Activated CD8-positive, alpha-beta T cell treated with anti-CD3 and anti-CD28 coated beads, Interleukin-2, amount 10 ng/mL, durations not matched to agents 7 days and 5 days (primary cell): Measurements from ENCODE around the gene CENPH. TPM values are rescaled to one million over a fixed set of nuclear protein-coding genes. Genes with fewer than 3 reads are reported as not detected.
"Not testable (repeated sequence)": the region's sequence is repeated elsewhere in the genome, so short reads cannot be mapped to it uniquely, and the experiment has no call there.

ENCODE experiments used
- ATAC-seq: fragments of 150-1000 bp; cut with Tn5 transposase; one replicate; pipeline ENCODE4 v1.10.0; 2021; ENCODE audit warnings: moderate library complexity
- CTCF ChIA-PET: fragments of 350-600 bp; sonication (Branson Sonifier 250); formaldehyde crosslinking; loops from one replicate; lab custom pipeline; 2021; ENCODE audit warnings: antibody characterized with exemption; lab: Charles Lee
- POLR2A ChIA-PET: fragments of 350-600 bp; sonication (Branson Sonifier 250); formaldehyde crosslinking; loops from one replicate; lab custom pipeline; 2021; ENCODE audit warnings: antibody characterized with exemption; lab: Charles Lee
- DNase-seq: peaks from one replicate; pipeline ENCODE4 v3.0.0-alpha.2; 2020
- H3K27ac Mint-ChIP-seq: one replicate; pipeline ENCODE4 v1.8.0; 2021; ENCODE audit warnings: mild to moderate bottlenecking, mixed read lengths
- H3K27me3 Mint-ChIP-seq: one replicate; pipeline ENCODE4 v1.8.0; 2021; ENCODE audit warnings: low read depth, mixed read lengths
- H3K36me3 Mint-ChIP-seq: one replicate; pipeline ENCODE4 v1.8.0; 2021; ENCODE audit warnings: low read depth, mixed read lengths
- H3K4me1 Mint-ChIP-seq: one replicate; pipeline ENCODE4 v1.8.0; 2021; ENCODE audit warnings: low read depth, mixed read lengths
- H3K4me3 Mint-ChIP-seq: one replicate; pipeline ENCODE4 v1.8.0; 2021; ENCODE audit warnings: mild to moderate bottlenecking, mixed read lengths
- H3K9me3 Mint-ChIP-seq: one replicate; pipeline ENCODE4 v1.8.0; 2022; ENCODE audit warnings: mixed read lengths; ENCODE audit not compliant: insufficient read depth
- total RNA-seq, 2 experiments: library from RNA; stranded (reverse); gene quantifications; one replicate each; pipeline ENCODE4 v1.2.3, GENCODE V29; 2021

The CENPH gene
- total RNA-seq, 2 experiments from 2014 or later = 48.5 to 50.1 TPM

- ChIA-PET POLR2A (interaction anchor here (0.7 to 3.1 kb wide), 11 partner anchors 8 to 166 kb away, joined by 3 to 24 read pairs (median 4); partner anchors contain the start of genes CCDC125, CENPH and SLC30A5), CTCF (interaction anchor here (0.7 to 5.5 kb wide), 4 partner anchors 23 to 124 kb away, joined by 3 to 36 read pairs (median 10); partner anchors contain the start of genes CENPH and SLC30A5)
- peaks cover 45% of the 10 kb centered on the region for H3K4me1 Mint-ChIP-seq
- peak within 1 kb of the TSS; percentile 89 for H3K4me3 Mint-ChIP-seq
- DNase-seq (peak; percentile 99), ATAC-seq (peak; percentile 99)
- no peaks in the 10 kb centered on the region for H3K9me3 Mint-ChIP-seq
- H3K36me3 Mint-ChIP-seq = peaks cover 45% of the 10 kb centered on the region
- H3K27me3 Mint-ChIP-seq = no peaks in the 10 kb centered on the region
- H3K27ac Mint-ChIP-seq = peak within 1 kb of the TSS; percentile 93
Observed at GRCh38 chr5:69166686-69167492, 22.5 kb upstream of the CENPH start, which contains the start of gene CCNB1. Gene CCNB1, plus strand, starts transcription at chr5:69167150. Its CDS starts 113 bp downstream, at chr5:69167263.

- peaks cover 50% of the 10 kb centered on the region for H3K36me3 Mint-ChIP-seq
- ATAC-seq (no peak), DNase-seq (peak; percentile 31)
- ChIA-PET POLR2A (interaction anchor here (0.7 to 3.1 kb wide), 7 partner anchors 10 to 125 kb away, joined by 3 to 24 read pairs (median 4); partner anchors contain the start of genes CDK7, CENPH and SLC30A5), CTCF (interaction anchor here (0.7 to 5.5 kb wide), 6 partner anchors 16 to 167 kb away, joined by 3 to 36 read pairs (median 6); partner anchors contain the start of genes CENPH and SLC30A5)
- peaks cover 45% of the 10 kb centered on the region for H3K4me1 Mint-ChIP-seq
- peak overlapping the region; percentile 93 for H3K27ac Mint-ChIP-seq
- no peaks in the 10 kb centered on the region for H3K27me3 Mint-ChIP-seq
- H3K9me3 Mint-ChIP-seq = no peaks in the 10 kb centered on the region
- H3K4me3 Mint-ChIP-seq = peak overlapping the region; percentile 89
Observed at GRCh38 chr5:69167493-69167855, 21.9 kb upstream of the CENPH start.

- Mint-ChIP-seq H3K4me1 (peaks cover 47% of the 10 kb centered on the region), H3K4me3 (peak overlapping the region; percentile 89), H3K27me3 (no peaks in the 10 kb centered on the region), H3K9me3 (no peaks in the 10 kb centered on the region), H3K27ac (peak overlapping the region; percentile 93), H3K36me3 (peaks cover 53% of the 10 kb centered on the region)
- ChIA-PET POLR2A (interaction anchor here (1.0 to 3.1 kb wide), 5 partner anchors 9 to 74 kb away, joined by 3 to 24 read pairs (median 7); partner anchors contain the start of genes CDK7, CENPH and SLC30A5), CTCF (interaction anchor here (0.7 to 5.5 kb wide), 6 partner anchors 16 to 167 kb away, joined by 3 to 36 read pairs (median 6); partner anchors contain the start of genes CENPH and SLC30A5)
- DNase-seq (no peak), ATAC-seq (no peak)
Observed at GRCh38 chr5:69167929-69168328, 21.5 kb upstream of the CENPH start.

DNA sequence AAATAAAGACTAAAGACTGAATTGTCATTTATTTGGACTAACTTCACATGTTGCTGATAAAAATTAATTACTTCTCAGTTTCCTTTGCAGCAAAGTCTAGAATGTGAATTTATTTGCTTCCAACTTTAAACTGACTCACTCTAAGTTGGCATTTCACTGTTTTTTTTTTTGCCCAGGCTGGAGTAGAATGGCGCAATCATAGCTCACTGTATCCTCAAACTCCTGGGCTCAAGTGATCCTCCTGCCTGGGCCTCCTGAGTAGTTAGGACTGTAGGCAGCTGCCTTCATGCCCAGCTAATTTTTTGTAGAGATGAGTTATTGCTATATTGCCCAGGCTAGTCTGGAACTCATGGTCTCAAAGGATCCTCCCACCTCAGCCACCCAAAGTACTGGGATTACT, 18.9 kb upstream of the CENPH start:
- peak overlapping the region; percentile 66 for H3K27ac Mint-ChIP-seq
- no peaks in the 10 kb centered on the region for H3K9me3 Mint-ChIP-seq
- H3K4me3 Mint-ChIP-seq = no peak overlapping the region
- peaks cover 75% of the 10 kb centered on the region for H3K36me3 Mint-ChIP-seq
- H3K27me3 Mint-ChIP-seq = no peaks in the 10 kb centered on the region
- ATAC-seq (no peak), DNase-seq (no peak)
- CTCF ChIA-PET = interaction anchor here (5.5 kb wide), 1 partner anchor 77 kb away, joined by 36 read pairs; the partner anchor contains the start of gene SLC30A5
- POLR2A ChIA-PET = interaction anchor here (2.0 kb wide), 1 partner anchor 19 kb away, joined by 6 read pairs; the partner anchor contains the start of gene CENPH
- H3K4me1 Mint-ChIP-seq = peaks cover 54% of the 10 kb centered on the region

DNA sequence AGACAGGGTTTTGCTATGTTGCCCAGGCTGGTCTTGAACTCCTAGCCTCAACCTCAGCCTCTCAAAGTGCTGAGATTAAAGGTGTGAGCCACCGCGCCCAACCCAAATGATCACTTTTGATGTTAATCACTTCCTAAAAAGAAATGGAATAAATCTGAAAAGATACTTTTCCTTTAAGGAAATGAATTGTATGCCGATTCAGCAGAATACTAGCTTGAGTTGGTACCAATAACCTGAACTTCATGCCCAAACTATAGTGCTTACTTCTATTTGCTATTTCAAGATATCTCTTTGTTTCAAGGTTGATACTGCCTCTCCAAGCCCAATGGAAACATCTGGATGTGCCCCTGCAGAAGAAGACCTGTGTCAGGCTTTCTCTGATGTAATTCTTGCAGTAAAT, 18.4 kb upstream of the CENPH start:
- ChIA-PET CTCF (interaction anchor here (5.5 kb wide), 1 partner anchor 77 kb away, joined by 36 read pairs; the partner anchor contains the start of gene SLC30A5), POLR2A (interaction anchor here (2.0 kb wide), 1 partner anchor 19 kb away, joined by 6 read pairs; the partner anchor contains the start of gene CENPH)
- no peak for DNase-seq
- Mint-ChIP-seq H3K4me1 (peaks cover 51% of the 10 kb centered on the region), H3K27ac (no peak overlapping the region), H3K4me3 (no peak overlapping the region), H3K36me3 (peaks cover 79% of the 10 kb centered on the region), H3K9me3 (no peaks in the 10 kb centered on the region), H3K27me3 (no peaks in the 10 kb centered on the region)
- no peak for ATAC-seq

DNA sequence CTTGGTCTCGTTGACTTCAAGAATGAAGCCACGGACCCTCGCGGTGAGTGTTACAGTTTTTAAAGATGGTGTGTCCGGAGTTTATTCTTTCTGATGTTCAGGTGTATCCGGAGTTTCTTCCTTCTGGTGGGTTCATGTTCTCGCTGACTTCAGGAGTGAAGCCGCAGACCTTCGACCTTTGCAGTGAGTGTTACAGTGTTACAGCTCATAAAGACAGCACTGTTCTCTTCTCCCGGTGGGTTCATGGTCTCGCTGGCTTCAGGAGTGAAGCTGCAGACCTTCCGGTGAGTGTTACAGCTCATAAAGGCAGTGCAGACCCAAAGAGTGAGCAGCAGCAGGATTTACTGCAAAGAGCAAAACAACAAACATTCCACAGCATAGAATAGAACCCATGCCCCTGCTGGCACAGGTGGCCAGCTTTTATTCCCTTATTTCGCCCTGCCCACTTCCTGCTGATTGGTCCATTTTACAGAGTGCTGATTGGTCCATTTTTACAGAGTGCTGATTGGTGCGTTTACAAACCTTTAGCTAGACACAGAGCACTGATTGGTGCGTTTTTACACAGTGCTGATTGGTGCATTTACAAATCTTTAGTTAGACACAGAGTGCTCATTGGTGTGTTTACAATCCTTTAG, 7.6 kb upstream of the CENPH start:
- ATAC-seq, H3K4me3 Mint-ChIP-seq, H3K4me1 Mint-ChIP-seq, H3K9me3 Mint-ChIP-seq, H3K27me3 Mint-ChIP-seq, DNase-seq, H3K27ac Mint-ChIP-seq, POLR2A ChIA-PET, CTCF ChIA-PET: not testable (repeated sequence)
- H3K36me3 Mint-ChIP-seq = peaks cover 15% of the 10 kb centered on the region

GRCh38 chr5:69184621-69185020, 4.8 kb upstream of the CENPH start:
- H3K36me3 Mint-ChIP-seq = no peaks in the 10 kb centered on the region
- ATAC-seq (no peak), DNase-seq (no peak)
- H3K9me3 Mint-ChIP-seq = no peaks in the 10 kb centered on the region
- ChIA-PET CTCF (no interaction called here), POLR2A (no interaction called here)
- no peak overlapping the region for H3K4me3 Mint-ChIP-seq
- H3K27ac Mint-ChIP-seq = no peak overlapping the region
- no peaks in the 10 kb centered on the region for H3K27me3 Mint-ChIP-seq
- H3K4me1 Mint-ChIP-seq = peaks cover 9% of the 10 kb centered on the region

- Mint-ChIP-seq H3K4me3 (no peak overlapping the region), H3K36me3 (peaks cover 4% of the 10 kb centered on the region), H3K27me3 (no peaks in the 10 kb centered on the region), H3K9me3 (no peaks in the 10 kb centered on the region), H3K4me1 (peaks cover 17% of the 10 kb centered on the region), H3K27ac (no peak overlapping the region)
- peak; percentile 5 for DNase-seq
- ChIA-PET CTCF (no interaction called here), POLR2A (no interaction called here)
- ATAC-seq = no peak
Observed at GRCh38 chr5:69187342-69187741, 2.0 kb upstream of the CENPH start.

GRCh38 chr5:69188811-69189161, 597 bp upstream of the CENPH start:
- ChIA-PET POLR2A (interaction anchor here (0.6 to 2.2 kb wide), 9 partner anchors 11 to 930 kb away, joined by 3 to 24 read pairs (median 6); partner anchors contain the start of genes CCNB1 and CDK7), CTCF (interaction anchor here (0.8 to 2.8 kb wide), 5 partner anchors 11 to 83 kb away, joined by 3 to 16 read pairs (median 3); partner anchors contain the start of genes CCNB1 and CDK7)
- H3K9me3 Mint-ChIP-seq = no peaks in the 10 kb centered on the region
- H3K27me3 Mint-ChIP-seq = no peaks in the 10 kb centered on the region
- H3K36me3 Mint-ChIP-seq = peaks cover 6% of the 10 kb centered on the region
- H3K4me3 Mint-ChIP-seq = peak overlapping the region; percentile 96
- H3K27ac Mint-ChIP-seq = peak overlapping the region; percentile 97
- DNase-seq (no peak), ATAC-seq (no peak)
- peaks cover 17% of the 10 kb centered on the region for H3K4me1 Mint-ChIP-seq

DNA sequence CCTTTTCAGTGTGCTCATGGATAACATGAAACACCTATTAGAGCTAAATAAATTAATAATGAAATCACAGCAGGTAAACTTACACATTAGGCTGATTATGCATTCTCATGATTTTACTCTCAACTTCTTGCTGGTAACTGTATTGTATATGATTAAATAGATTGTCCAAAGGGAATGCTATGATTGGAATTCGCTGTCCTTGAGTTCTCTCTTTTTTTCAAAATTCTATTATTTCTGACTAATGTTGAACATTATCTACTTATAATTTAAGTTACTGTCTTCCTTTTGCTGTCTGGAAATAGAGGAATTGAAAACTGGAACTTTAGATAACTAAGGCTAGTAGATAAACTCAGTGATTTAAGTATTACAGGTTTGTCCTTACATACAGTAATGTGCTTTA, 13.1 kb downstream of the CENPH start:
- Mint-ChIP-seq H3K27me3 (no peaks in the 10 kb centered on the region), H3K9me3 (no peaks in the 10 kb centered on the region), H3K4me1 (no peaks in the 10 kb centered on the region), H3K4me3 (no peak overlapping the region), H3K27ac (no peak overlapping the region), H3K36me3 (peaks cover 41% of the 10 kb centered on the region)
- POLR2A ChIA-PET = no interaction called here
- CTCF ChIA-PET = no interaction called here
- ATAC-seq = no peak
- DNase-seq = no peak

DNA sequence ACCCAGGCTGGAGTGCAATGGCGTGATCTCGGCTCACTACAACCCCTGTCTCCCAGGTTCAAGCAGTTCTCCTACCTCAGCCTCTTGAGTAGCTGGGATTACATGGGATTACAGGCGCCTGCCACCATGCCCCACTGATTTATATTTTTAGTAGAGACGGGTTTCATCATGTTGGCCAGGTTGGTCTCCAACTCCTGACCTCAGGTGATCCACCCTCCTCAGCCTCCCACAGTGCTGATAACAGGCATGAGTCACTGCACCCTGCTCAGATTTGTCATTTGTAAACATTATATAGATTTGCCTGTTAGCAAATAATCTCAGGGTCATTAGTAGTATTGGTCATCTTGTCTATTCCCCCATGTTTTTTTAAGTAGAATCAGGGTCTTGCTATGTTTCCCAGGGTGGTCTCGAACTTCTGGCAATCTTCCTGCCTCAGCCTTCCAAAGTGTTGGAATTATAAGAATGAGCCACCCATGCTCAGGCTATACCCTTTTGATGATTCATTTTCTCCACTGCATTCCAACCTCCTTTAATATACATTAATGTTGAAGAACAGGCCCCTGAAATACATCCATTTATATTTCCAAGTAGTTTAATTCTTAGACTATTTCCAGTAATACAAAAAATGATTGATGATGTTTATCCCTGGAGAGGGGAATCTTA, 17.3 kb downstream of the CENPH start:
- Mint-ChIP-seq H3K36me3 (peaks cover 32% of the 10 kb centered on the region), H3K4me1 (no peaks in the 10 kb centered on the region), H3K4me3 (no peak overlapping the region), H3K27me3 (no peaks in the 10 kb centered on the region), H3K9me3 (no peaks in the 10 kb centered on the region), H3K27ac (no peak overlapping the region)
- CTCF ChIA-PET = no interaction called here
- DNase-seq (no peak), ATAC-seq (no peak)
- POLR2A ChIA-PET = no interaction called here
